SK-N-SH (cell line): Measurements from ENCODE around the gene MRPL55. TPM values are rescaled to one million over a fixed set of nuclear protein-coding genes. Genes with fewer than 3 reads are reported as not detected.
A peak's percentile ranks its signal among the peaks of the same experiment; 100 is the strongest.

ENCODE experiments used
- CTCF ChIA-PET: fragments of 300-600, 350-600 bp; formaldehyde crosslinking; extraction: SDS; loops from one replicate; lab custom pipeline; 2021; lab: Yijun Ruan, JAX
- POLR2A ChIA-PET: fragments of 350-600 bp; sonication (Branson Sonifier 250); formaldehyde crosslinking; extraction: SDS; loops from one replicate; lab custom pipeline; 2020; ENCODE audit warnings: antibody characterized with exemption, inconsistent platforms; lab: Yijun Ruan, JAX
- DNase-seq: peaks from one replicate; pipeline ENCODE4 v3.0.0; 2012
- H2AFZ ChIP-seq: fragments of 200-600 bp; sonication (generic); 2 replicates; pipeline ENCODE4 v1.8.1; 2016; ENCODE audit warnings: antibody characterized with exemption, mild to moderate bottlenecking, low read depth
- H3F3A ChIP-seq: fragments of 200-600 bp; sonication (generic); replicated peaks from 2 replicates; pipeline ENCODE3; 2016; ENCODE audit warnings: antibody characterized with exemption, mild to moderate bottlenecking; ENCODE audit not compliant: insufficient read depth
- H3K27ac ChIP-seq, 2 experiments: fragments of 200-500 bp in 1 of 2; fragments of 200-600 bp in 1 of 2; sonication (Bioruptor generic) in 1 of 2; sonication (generic), shearing (Covaris generic) in 1 of 2; 2 replicates each; pipeline versions ENCODE4 v1.5.1 to v1.6.1; 2014 to 2016; ENCODE audit warnings: low read depth in 2 of 2, inconsistent platforms in 1 of 2, low read length in 1 of 2, mild to moderate bottlenecking in 1 of 2, mixed read lengths in 1 of 2
- H3K27me3 ChIP-seq: fragments of 200-600 bp; sonication (generic), shearing (Covaris generic); 2 replicates; pipeline ENCODE4 v1.6.1; 2016; ENCODE audit warnings: mixed run types; ENCODE audit not compliant: insufficient read depth
- H3K36me3 ChIP-seq, 2 experiments: fragments of 200-500 bp in 1 of 2; fragments of 200-600 bp in 1 of 2; sonication (Bioruptor generic) in 1 of 2; sonication (generic) in 1 of 2; replicated peaks in 1 of 2; 2 replicates each; pipeline versions ENCODE3 to v1.5.1; 2014 to 2016; ENCODE audit warnings: low read length in 1 of 2, mild to moderate bottlenecking in 1 of 2; ENCODE audit not compliant: insufficient read depth in 2 of 2, control insufficient read depth in 1 of 2
- H3K4me1 ChIP-seq, 2 experiments: fragments of 200-500 bp in 1 of 2; fragments of 200-600 bp in 1 of 2; sonication (Bioruptor generic) in 1 of 2; sonication (generic), shearing (Covaris generic) in 1 of 2; 2 replicates each; pipeline versions ENCODE4 v1.5.1 to v1.6.1; 2014 to 2016; ENCODE audit warnings: low read depth in 1 of 2, low read length in 1 of 2, mixed run types in 1 of 2; ENCODE audit not compliant: insufficient read depth in 2 of 2, control insufficient read depth in 1 of 2
- H3K4me2 ChIP-seq: fragments of 200-600 bp; sonication (generic), shearing (Covaris generic); 2 replicates; pipeline ENCODE4 v1.6.1; 2017; ENCODE audit warnings: mixed run types
- H3K4me3 ChIP-seq, 2 experiments: fragments of 200-500 bp in 1 of 2; fragments of 200-600 bp in 1 of 2; sonication (Bioruptor generic) in 1 of 2; sonication (generic), shearing (Covaris generic) in 1 of 2; 2 replicates each; pipeline versions ENCODE4 v1.5.1 to v1.8.1; 2014 to 2016; ENCODE audit warnings: low read depth in 2 of 2, inconsistent platforms in 1 of 2, low read length in 1 of 2, mild to moderate bottlenecking in 1 of 2, mixed read lengths in 1 of 2, moderate library complexity in 1 of 2
- H3K79me2 ChIP-seq: fragments of 200-600 bp; sonication (generic); 2 replicates; pipeline ENCODE4 v1.8.1; 2017; ENCODE audit warnings: mild to moderate bottlenecking; ENCODE audit not compliant: insufficient read depth
- H3K9ac ChIP-seq: fragments of 200-600 bp; sonication (generic); 2 replicates; pipeline ENCODE4 v1.6.1; 2017; ENCODE audit warnings: mixed run types
- H3K9me2 ChIP-seq: fragments of 200-600 bp; sonication (generic); 2 replicates; pipeline ENCODE4 v1.6.1; 2017; ENCODE audit warnings: mixed run types
- H3K9me3 ChIP-seq: fragments of 200-600 bp; sonication (generic); 2 replicates; pipeline ENCODE4 v1.6.1; 2017; ENCODE audit warnings: mixed run types, mild to moderate bottlenecking, moderate library complexity
- H4K20me1 ChIP-seq: fragments of 200-600 bp; sonication (generic); 2 replicates; pipeline ENCODE4 v1.6.1; 2017; ENCODE audit warnings: mild to moderate bottlenecking, mixed run types; ENCODE audit not compliant: insufficient read depth
- ELF1 ChIP-seq: IDR thresholded peaks from 2 replicates; pipeline ENCODE4 v1.4.0; 2012
- FOSL2 ChIP-seq: IDR thresholded peaks from 2 replicates; pipeline ENCODE4 v1.4.0; 2012; ENCODE audit warnings: low read depth, mild to moderate bottlenecking, moderate library complexity, borderline replicate concordance
- GABPA ChIP-seq: IDR thresholded peaks from 2 replicates; pipeline ENCODE4 v1.4.0; 2012; ENCODE audit warnings: low read depth, mild to moderate bottlenecking
- JUND ChIP-seq: IDR thresholded peaks from 2 replicates; pipeline ENCODE4 v1.4.0; 2012
- MEF2A ChIP-seq: IDR thresholded peaks from 2 replicates; pipeline ENCODE4 v1.4.0; 2012; ENCODE audit warnings: low read depth, borderline replicate concordance
- MXI1 ChIP-seq: IDR thresholded peaks from 2 replicates; pipeline ENCODE4 v1.6.1; 2012; ENCODE audit warnings: mild to moderate bottlenecking, low read depth, low read length, improper control_type of control experiment
- NFIC ChIP-seq: IDR thresholded peaks from 2 replicates; pipeline ENCODE4 v1.4.0; 2012; ENCODE audit warnings: borderline replicate concordance
- SIN3A ChIP-seq: IDR thresholded peaks from 2 replicates; pipeline ENCODE4 v1.6.1; 2012; ENCODE audit warnings: low read depth, mild to moderate bottlenecking, low read length, moderate library complexity, borderline replicate concordance
- TCF12 ChIP-seq: IDR thresholded peaks from 2 replicates; pipeline ENCODE4 v1.4.0; 2012
- WGBS: methylation state at CpG from one replicate; pipeline ENCODE4 v1.1.6; 2017; ENCODE audit warnings: low lambda C conversion rate; 5-methylcytosine and 5-hydroxymethylcytosine counted together
- polyA plus RNA-seq, 3 experiments: library from polyadenylated mRNA; depleted of rRNA; stranded (reverse); fragments of >200 nt; gene quantifications; 2 replicates each; pipeline ENCODE4 v1.2.3, GENCODE V29; 2012
- TF ChIP-seq, protein P1 (sequence below): fragments of 150-350 bp; IDR thresholded peaks from 2 replicates; pipeline ENCODE4 v1.6.1; 2017; ENCODE audit warnings: antibody characterized with exemption, low read length, low read depth, borderline replicate concordance
- TF ChIP-seq, protein P2 (sequence below): IDR thresholded peaks from 2 replicates; pipeline ENCODE4 v1.4.0; 2012; ENCODE audit warnings: low read depth
- TF ChIP-seq, protein P3 (sequence below): fragments of 150-350 bp; IDR thresholded peaks from 2 replicates; pipeline ENCODE4 v1.6.1; 2016; ENCODE audit warnings: mild to moderate bottlenecking, low read depth, low read length

The MRPL55 gene
- polyA plus RNA-seq, 1 of the 3 experiments (the other 2 are of a cell fraction), result 75.3 TPM

DNA sequence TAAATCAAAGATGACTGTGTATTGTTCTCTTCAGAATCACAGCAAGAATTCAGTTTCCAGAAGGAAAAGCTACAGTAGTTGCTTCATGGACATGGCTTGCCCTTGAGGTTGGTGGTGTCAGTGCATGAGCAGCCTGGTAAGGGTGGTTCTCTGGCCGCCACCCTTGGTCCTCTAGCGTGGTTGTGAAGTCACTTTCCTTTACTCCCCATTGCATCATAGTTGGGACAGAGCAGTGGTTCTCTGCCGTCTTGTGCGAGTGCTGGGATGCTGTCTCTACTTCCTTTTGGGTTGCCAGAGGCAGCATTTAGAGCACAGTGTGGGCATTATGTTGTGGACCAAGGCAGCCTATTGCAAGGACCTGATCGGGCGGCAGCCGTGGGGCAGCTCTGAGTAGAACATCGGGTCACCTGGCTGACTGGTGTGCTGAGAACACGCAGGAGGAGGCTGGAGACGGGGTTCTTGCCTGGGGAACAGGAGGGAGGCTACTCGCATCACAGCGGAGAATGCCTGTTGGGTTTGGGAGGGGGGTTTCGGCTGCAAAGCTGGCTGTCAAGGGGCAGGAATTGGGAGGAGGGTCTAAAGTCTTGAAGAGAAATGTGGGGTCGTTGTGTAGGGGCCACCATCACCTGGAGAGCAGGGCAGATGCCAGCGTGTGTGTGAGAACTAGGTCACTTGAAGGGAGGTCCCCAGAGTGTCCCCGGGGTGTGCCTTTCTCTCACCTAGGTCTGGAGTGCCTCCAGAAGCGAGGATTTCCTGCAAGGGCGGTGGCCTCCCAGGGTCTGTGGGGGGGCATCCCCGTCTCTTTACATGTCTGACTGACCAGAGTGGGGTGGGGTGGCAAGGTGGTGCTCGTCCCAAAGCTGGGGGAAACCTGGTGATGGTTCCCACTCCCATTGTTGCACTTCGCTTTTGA, 20.3 kb downstream of the MRPL55 start (continued):
- TF ChIP-seq, protein P1, sequence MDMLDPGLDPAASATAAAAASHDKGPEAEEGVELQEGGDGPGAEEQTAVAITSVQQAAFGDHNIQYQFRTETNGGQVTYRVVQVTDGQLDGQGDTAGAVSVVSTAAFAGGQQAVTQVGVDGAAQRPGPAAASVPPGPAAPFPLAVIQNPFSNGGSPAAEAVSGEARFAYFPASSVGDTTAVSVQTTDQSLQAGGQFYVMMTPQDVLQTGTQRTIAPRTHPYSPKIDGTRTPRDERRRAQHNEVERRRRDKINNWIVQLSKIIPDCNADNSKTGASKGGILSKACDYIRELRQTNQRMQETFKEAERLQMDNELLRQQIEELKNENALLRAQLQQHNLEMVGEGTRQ, result no peak
- TF ChIP-seq FOSL2 (no peak), ELF1 (no peak), MXI1 (no peak), MEF2A (no peak), JUND (no peak), NFIC (no peak)
- TF ChIP-seq, protein P2, sequence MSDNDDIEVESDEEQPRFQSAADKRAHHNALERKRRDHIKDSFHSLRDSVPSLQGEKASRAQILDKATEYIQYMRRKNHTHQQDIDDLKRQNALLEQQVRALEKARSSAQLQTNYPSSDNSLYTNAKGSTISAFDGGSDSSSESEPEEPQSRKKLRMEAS, result no peak
- TF ChIP-seq, all 33 proteins: peak for 0

DNA sequence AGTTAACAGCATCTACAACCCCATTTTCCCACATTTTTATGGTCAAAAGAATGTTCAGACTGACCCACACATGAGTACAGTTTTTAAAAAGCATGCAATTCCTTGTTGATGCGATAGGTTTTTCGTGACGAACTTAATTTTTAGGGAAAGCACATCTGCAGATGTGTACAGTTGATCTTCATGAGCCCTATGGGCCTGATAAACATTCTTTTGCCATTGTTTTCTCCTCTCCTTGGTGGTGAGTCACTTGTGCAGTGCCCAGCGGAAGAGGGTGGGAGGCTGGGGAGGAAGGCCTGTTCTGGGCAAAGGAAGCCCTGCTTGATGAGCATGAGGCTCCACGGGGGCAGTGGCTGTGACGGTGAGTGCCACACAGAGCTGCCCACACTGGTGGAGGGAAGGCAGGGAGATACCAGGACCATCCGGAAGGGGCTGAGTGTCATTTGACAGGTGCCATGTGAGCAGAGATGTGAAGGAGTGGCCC, 21.3 kb downstream of the MRPL55 start:
- Histone ChIP-seq H3K9me2 (no peaks in the 10 kb centered on the region), H3K4me2 (peak overlapping the region; percentile 100), H3K79me2 (peaks cover 100% of the 10 kb centered on the region), H3K4me3 (peak overlapping the region in 1 of 2 experiments; percentile 27; a peak in 2 of 4 replicates), H3K9me3 (no peaks in the 10 kb centered on the region), H3K27ac (peak overlapping the region in 1 of 2 experiments; percentile 68; a peak in 2 of 4 replicates), H4K20me1 (peaks cover 98% of the 10 kb centered on the region), H3F3A (peaks cover 21% of the 10 kb centered on the region), H2AFZ (no peak overlapping the region), H3K9ac (no peak overlapping the region), H3K36me3 (peaks cover 15 to 28% of the 10 kb centered on the region in 2 experiments), H3K27me3 (no peaks in the 10 kb centered on the region), H3K4me1 (peaks cover 27 to 39% of the 10 kb centered on the region in 2 experiments)
- ChIA-PET POLR2A (no interaction called here), CTCF (interaction anchor here (1.1 kb wide), 1 partner anchor 11 kb away, joined by 3 read pairs; no protein-coding TSS in a partner anchor)
- TF ChIP-seq GABPA (peak; percentile 74), TCF12 (peak; percentile 28; the same call in 1 of the 2 replicates), SIN3A (no peak), FOSL2 (peak; percentile 87; the same call in 1 of the 2 replicates), JUND (peak; percentile 62)
- TF ChIP-seq, protein P3, sequence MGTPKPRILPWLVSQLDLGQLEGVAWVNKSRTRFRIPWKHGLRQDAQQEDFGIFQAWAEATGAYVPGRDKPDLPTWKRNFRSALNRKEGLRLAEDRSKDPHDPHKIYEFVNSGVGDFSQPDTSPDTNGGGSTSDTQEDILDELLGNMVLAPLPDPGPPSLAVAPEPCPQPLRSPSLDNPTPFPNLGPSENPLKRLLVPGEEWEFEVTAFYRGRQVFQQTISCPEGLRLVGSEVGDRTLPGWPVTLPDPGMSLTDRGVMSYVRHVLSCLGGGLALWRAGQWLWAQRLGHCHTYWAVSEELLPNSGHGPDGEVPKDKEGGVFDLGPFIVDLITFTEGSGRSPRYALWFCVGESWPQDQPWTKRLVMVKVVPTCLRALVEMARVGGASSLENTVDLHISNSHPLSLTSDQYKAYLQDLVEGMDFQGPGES, result no peak
- TF ChIP-seq, protein P2, result peak; percentile 93
- 48% methylated on average over 6 of the region's 7 CpGs for WGBS
- DNase-seq, result no peak
